ENCODE measurements around the gene NDUFA8.

NDUFA8 gene

DNA sequence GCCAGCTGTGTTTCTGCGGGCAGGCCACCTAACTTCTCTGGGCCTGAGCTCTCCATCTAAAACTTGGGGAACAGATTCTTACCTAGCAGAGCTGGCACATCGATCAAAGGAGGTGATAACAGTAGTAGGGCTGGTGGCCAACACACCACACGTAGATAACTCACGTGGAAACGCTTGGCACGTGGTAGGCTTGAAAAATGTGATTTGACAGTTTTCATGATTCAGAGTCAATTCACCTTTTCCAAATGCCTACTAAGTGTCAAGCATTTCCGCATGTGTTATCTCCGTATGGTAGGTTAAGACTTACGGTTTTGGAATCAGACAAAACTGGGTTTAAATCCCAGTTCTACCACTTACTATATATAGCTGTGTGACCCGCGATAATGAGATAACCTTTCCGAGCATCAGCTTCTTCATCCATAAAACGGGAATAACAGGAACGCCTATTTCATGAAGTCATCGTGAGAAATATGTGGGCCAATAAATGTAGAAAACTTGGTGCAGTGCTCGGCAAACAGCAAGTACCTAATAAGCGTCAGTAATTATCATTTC is 25.5 kb downstream of the NDUFA8 start:
- no peak for DNase-seq

DNA sequence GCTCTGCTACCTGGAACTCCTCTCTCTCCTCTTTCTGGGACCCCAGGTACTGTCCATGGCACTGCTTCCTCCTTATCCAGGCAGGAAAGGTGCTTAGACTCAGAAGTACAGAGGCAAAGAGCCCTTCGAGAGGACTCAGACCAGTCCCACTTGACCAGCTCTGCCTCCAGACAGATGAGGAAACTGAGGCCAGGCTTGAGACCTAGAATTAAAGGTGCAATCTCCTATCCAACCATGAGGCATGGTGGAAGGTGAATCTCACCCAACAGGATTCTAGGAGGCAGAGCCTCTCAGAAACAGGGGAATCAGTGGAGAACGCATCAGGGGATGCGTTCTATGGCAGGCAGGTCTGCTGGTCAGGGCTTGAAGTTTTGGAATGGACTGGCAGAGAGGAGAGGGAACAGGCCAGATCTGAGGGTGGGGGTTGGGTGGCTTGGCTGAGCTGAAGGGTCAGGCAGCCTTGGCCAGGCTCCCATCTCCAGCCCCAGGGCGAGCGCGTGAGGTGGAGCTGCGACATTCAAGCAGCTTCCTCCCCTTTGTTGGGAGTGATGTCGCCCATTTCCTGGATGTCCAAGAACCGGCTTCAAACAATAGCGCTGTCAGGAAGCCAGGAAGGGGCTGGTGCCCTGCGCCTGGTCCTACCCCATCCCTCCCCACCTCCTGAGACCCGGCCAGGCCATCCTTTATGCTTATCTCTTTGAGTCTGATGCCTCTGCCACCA is 26.2 kb downstream of the NDUFA8 start:
- DNase-seq = no peak

DNA sequence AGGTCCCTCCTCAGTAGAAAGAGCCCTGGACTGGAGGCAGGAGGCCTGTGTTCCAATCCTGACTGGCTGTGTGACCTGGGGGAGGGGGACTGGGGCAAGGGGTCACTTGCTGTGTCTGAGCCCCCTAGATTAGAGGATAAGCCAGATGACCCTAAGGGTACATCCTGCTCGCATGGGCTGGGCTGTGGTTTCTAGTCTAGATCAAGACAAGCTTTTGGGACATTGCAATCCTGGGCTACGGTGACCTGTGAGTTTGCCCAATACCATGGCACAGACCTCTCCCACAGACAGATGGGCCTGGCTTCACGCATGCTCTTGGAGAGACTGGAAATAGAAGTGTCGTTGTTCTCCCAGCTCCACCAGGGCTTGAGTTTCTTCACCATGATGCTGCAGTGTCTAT is 27.0 kb downstream of the NDUFA8 start:
- no peak for DNase-seq

DNA sequence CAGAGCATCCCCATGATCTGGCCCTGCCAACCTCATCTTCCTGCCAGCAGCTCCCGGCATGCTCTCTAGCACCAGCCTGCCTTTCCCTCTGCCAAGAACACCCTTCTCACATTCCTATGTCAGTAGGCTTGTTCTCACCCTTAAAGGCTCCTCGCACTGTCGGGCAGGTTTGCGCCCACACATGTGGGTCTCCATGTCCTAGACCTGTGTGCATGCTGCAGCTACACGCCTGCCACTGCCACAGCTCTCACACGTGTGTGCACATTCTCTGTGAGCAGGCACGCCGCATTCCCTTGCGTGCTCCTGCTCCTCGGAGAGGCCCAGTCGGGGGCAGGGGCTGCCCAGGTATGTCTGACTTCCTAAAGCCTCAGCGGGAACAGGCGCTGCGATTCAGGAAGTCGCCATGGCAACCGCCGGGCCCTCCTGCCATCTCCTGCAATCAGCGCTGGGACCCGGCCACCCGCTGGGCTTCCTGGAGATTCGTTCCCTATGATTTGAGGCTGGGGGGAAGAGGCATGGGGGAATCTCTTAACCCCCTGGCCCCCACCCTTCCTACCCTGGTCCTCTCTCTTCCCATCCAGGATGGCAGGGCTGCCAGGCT is 28.1 kb downstream of the NDUFA8 start:
- peak in 1 of 2 experiments; percentile 23 for DNase-seq

DNA sequence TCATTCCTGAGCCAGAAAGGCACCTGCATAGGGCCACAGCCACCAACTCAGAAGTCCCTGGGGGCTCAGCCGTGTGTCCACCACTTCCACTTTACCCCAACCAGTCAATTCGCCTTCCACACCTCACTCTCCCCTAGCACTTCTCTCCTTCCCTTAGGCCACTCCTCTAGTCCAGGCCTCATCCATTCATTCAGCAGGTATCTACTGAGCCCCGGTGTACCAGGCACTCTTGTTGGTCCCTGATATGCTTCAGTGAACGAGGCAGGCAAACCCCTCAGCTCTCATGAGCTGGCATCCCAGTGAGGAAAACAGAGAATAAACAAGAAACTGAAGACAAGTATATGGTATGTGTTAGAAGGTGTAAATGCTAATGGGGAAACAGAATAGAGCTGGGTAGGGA is 28.7 kb downstream of the NDUFA8 start:
- no peak for DNase-seq

DNA sequence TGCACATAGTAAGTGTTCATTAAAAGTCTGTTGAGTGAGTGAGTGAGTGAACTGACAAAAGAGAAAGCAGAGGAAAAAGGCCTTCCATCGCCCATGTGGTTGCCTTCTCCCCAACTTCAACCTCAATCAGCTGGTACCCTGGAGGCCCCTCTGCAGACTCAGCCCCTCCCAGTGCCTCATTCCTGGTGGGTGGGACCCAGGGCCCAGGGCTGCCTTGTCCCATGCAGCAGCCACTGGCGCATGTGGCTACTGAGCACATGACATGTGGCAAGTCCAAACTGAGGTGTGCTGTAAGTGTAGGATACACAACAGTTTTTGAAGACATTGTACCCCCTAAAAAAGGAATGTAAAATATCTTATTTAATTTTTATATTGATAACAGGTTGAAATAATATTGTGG is 29.6 kb downstream of the NDUFA8 start:
- no peak for DNase-seq

DNA sequence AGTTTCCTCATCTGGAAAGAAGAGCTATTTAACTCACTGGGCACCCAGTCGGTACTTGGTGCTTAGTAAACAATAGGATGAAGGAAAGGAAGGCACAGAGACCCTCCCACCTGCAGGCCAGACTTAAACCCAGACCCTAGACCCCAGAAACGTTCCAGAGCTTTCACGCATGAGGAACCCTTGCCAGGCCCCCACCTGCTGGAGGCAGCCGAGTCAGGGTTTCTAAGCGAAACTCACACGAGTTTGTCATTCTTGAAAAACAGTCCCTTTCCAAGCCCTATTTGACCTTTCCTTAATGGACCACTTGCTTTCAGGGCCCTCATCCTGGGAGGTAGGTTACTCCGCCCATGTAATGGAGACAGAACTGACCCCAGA is 30.6 kb downstream of the NDUFA8 start:
- no peak for DNase-seq

DNA sequence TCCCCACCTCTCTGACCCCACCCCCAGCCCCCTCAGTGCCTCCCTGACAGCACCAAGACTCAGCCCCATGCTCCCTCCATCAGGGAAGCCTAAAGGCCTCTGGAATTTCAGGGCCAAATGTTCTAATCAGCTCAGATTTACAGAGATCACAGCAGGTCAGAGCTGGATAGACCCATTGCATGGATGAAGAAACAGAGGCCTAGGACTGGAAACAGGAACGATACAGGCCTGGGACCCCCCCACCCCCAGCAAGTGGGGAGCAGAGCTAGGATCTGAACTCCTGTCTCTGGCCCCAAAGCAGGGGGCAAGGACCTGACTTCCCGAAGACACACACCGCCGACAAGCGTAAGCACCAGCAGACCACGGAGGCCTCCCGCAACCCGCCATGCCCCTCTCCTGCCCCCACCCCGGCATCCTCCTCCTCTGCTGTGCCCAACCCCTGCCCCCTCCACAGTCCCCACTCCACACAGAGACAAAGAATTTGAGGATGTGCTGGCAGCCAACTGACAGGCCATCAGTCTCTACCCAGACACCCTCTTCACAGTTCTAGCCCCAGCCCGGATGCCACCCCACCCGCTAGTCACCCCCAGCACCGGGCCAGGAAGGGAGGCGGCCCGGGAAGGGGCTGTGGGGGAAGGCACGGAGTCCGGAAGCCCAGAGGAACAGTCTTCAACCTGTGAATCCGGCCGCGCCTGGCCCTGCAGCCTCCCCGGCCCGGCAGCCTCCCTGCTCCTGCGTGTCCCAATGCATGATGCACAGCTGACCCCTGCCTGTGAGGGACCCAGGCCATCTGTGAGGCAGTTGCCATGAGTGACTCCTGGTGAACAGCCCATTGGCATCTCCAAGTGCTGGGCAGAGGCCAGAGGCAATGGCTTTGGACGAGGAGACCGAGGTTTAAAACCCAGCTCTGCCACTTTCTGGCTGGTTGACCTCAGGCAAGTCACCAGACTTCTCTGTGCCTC is 31.3 kb downstream of the NDUFA8 start:
- no peak for DNase-seq

DNA sequence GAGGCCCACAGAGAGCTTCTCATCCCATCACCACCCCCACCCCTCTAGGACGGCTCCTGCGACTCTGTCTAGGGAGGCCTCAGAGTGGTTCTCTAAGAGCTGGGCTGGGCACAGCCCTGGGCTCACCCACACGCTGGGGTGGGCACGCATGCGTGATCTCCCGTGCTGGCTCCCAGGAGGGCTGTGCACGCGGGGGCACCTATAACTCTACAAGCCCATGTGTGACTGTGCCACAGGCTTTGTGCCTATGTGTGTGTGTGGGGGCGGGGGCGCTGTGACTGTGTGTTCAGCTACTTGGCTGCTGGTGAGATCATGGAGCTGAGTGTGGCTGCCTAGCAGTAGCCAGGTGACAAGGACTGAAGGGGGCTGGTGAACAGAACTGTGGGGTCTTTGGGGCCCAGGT is 32.2 kb downstream of the NDUFA8 start:
- no peak for DNase-seq

DNA sequence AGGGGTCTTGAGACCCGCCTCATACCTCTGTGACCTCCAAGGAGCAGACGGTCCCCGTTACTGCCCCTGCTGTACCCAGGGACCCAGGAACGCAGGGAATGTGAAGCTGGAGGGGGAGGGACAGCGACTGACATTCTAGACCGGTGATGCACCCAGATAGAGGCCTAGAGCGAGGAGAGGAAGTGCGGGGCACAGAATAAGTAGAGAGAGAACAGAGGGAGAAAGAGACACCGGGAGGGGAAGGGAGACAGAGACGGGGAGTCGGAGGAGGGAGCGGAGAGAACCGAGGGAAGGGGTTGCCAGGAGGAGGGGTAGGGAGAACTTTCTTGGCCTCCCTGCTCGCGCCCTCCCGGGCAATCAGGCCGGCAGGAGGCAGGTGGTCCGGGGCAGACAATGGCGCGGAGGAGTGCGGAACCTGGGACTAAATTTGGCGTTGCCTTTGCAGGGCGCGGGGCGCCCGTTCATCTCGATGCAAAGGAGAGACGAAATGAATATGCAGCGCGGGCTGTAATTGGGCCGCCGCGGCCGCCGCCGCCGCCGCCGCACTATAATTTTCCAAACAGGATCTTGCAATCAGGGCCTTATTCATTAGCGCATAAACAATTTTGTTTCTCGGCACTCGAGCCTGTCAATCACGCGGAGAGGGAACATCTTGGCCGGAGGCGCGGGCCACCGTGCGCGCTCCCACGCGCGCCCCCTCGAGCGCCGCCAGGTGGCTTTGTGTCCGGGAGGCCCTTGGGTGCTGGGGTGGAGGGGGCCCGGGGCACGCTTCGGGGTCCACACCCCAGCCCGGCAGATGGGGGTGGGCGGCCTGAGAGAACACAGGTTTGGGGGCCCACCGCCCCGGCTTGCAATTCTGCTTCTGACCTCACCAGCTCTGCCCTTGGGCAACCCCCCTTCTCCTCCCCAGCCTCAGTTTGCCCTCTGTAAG is 33.0 kb downstream of the NDUFA8 start:
- DNase-seq = peak in 1 of 2 experiments; percentile 18

DNA sequence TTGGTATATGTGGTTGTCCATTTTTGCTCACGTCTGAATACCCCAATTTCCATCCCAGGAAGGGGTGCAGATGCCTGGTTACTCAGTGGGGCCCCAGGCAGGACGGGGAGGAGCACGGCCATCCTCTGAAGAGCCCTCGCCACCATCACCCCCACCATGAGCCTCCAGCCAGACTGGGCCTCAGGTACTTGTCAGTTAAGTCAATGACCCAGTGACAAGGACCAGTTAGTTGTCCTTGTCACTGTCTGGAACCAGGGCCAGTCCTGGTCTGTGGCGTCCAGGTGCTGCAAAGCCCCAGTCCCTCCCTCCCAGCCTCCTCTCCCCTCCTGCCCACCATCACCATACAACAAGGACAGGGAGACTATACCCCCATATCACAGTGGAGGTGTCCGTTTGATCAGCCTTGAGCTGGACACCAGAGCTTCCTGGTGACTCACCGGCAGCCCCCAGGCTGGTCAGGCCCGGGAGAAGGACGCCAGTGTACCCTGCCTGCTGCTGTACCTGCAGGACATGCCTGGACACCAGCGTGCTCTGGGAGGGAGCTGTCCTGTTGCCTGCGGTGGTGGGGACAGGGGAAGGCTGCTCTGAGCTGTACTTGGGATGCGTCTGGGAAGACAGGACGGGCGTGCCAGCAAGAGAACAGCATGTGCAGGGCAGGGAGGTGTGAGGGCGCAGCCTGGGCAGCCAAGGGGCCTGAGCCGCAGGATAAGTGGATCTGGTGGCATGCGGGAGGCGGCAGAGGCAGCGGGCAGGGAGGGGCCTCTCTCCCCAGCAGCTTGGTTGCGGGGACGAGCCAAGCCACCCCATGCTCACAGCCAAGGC is 33.9 kb downstream of the NDUFA8 start:
- no peak for DNase-seq

DNA sequence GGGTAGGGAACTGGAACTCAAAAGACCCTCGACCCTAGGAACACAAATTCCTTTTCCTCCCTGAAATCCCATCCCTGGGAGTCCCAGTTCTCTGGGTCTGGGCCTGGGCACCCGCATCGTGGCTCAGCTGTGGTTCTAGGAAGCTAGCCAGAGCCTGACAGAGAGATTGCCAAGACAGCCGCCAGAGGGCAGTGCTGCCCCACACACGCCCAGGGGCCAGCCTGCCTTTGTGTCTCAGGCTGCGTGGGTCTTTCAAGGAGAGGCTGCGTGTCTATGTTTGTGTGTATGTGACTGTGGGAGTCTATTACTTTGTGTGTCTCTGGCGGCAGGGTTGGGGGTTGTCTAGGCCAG is 34.4 kb downstream of the NDUFA8 start:
- DNase-seq = peak; percentile 23 to 80

DNA sequence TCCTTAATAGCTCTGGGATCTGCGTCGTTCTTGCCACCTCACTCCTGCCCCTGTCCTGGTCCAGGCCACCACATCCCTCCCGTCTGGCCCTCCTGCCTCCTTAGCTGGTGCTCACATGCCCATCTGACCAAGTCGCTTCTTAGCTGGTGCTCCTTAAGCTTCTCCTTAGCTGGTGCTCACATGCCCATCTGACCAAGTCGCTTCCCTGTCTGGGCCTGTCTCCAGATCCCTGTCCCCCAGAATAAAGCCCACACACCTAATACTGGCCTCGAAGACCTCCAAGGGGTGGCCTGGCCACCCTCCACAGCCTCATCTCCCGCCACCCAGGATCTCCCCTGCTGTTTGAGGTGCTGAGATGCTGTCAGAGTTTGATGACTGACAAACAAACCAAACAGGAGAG is 35.1 kb downstream of the NDUFA8 start:
- DNase-seq = no peak

DNA sequence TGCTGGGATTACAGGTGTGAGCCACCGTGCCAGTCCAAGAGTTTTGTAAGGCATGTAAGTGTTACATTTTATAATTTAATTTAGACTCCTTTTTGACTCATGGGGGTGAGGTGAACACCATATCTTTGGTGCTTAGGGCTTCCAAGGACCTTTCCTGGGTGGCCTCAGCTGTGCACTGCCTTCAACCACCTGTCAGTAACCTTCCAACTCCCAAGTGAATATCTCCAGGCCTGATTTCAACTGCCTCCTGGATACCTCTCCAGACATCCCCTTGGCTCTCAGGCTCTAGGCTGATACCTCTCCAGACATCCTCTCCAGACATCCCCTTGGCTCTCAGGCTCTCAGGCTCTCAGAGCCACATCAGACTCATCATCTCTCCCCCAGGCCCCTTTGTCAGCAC is 35.5 kb downstream of the NDUFA8 start:
- DNase-seq = no peak

DNA sequence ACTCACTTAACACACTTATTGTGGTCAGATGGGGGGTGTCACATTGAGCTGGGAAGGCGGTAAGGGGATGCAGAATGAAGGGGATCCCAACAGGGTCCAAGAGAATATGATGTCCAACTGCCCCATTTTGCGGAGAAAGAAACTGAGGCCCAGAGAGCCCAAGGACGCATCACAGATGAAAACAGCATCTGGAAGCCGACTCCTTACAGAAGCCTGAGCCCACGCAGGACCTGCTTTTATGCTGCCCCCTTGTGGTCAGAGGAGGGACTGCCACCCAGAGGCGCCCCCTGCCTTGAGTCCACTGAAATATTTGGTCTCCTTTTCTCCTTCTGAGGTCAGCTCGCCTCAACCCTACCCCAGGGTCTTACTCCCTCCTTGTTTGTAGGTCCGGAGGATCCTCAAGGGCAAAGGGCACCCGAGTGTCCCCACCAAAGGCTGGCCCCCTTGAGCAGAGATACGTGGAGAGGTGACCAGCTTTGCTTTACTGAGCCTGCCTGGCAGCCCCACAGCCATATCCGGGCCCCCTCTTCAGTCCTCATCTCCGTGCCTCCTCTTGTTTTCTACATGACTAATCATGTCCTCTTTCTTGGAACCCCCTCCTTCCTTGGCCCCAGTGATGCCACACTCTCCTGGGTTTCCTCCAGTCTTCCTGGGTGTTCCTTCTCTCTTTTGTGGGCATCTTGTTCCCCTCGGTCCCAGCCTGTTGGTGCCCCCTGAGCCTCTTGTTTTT is 36.5 kb downstream of the NDUFA8 start:
- peak in 1 of 2 experiments; percentile 75 for DNase-seq

DNA sequence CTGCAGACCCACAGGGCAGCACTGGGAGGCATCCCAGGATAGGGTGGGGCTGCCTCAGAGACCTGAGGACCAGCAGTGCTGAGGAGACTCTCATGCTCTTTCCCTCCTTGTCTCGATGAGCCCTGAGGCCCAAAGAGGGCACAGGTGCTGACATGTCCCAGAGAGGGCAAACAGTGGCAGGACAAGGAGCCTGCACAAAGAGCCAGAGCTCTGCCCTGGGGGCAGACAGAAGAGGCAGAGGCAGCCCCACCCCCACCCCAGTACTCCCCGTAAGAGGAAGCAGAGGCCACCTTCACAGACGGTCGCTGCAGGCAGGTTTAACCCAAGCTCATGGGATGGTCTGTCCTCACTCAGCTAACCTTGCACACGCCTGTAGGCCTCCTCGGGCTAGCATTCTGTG is 37.1 kb downstream of the NDUFA8 start:
- no peak for DNase-seq

DNA sequence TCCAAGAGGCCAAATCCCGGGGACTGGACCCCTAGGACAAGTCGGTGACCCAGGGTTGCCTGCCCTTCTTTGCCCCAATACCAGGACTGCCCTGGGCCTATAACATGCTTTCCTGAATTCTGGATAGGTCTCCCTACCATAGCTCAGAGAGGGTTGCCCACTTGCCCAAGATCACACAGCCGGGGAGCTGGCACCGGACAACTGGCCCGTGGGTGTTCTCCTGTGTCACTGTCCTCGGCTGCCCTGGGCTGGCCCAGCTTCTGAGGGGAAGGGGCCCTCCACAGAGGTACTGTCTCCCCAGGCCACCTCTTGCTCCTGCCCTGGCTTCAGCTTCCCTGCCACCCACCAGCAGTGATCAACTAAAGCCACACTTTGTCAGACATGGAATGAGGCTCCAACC is 37.6 kb downstream of the NDUFA8 start:
- no peak for DNase-seq

DNA sequence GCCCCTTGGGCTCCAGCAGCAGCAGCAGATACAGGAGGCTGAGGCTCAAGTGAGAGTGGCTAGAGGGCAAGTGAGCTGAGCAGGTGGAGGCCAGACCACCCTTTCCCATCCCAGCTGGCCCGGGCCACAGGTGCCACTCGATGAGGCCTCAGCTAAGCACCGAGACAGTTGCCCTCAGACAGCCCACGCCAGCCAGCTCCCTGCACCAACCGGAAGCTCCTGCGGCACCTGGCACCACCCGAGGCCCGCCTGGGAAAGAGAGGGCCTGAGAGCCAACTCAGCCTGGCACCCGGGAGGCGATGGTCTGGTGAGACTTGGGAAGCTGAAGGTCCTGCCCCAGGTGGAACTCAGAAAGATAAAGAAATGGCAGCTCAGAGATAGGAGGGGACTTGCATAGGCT is 38.2 kb downstream of the NDUFA8 start:
- DNase-seq = no peak

DNA sequence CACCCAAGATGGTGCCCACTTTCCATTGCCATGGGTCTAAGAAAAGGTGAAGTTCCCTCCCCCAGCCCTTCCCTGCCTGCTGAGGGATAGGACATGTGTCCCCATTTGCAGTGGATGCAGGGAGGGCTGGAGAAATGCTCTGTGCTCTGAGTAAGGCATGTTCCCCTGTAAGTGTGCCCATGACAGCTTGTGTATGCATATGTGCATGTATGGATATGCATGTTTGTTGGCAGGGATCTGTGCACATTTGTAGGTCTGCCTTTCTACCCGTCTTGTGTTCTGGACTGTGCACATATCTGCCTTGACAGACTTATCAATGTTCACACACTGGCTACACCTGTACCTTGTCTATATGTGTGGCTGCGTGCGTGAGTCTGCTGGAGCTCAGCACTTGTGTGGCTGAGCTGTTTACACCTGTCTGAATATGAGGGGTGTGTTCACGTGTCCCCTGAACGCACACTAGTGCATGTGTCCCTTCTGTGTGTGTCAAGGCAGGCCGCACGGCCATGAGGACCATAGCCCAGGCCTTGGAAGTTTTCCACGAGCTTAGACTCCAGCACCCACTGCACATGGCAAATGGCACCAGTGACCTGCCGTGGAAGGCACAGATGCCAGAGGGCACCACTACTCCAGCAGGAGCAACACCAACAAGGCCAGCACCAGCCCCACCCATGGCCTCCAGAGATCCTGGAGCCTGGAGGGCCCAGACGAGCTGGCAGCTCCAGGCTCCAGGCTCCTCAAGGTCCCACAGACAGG is 39.1 kb downstream of the NDUFA8 start:
- DNase-seq = no peak

DNA sequence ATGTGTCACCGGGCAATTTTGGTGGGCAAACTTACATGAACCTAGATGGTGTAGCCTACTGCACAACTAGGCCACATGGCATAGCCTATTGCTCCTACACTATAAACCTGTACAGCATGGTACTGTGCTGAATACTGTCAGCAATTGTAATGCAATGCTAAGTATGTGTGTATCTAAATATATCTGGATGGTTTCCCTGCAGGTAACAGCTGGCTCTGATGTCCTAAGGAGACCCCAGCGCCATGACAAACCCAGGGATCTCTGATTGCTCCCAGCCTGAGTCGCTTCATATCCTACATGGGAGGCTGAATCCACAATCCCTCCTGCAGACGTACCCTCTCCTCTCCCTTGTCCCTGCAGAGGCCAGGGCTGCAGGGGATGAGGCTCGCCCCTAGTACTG is 39.9 kb downstream of the NDUFA8 start:
- DNase-seq = no peak
